Loucy (cell line): ENCODE data around the gene HRK.
A peak's percentile ranks its signal among the peaks of the same experiment; 100 is the strongest.

Experiments
- H2AFZ ChIP-seq: fragments of 200-600 bp; sonication (generic); 2 replicates; pipeline ENCODE4 v1.6.0; 2016; ENCODE audit warnings: antibody characterized with exemption, mild to moderate bottlenecking, low read length, moderate library complexity
- H3F3A ChIP-seq: fragments of 200-600 bp; 2 replicates; pipeline ENCODE4 v1.6.0; 2016; ENCODE audit warnings: antibody characterized with exemption, low read depth, mild to moderate bottlenecking
- H3K27me3 ChIP-seq: fragments of 200-600 bp; sonication (generic); 2 replicates; pipeline ENCODE4 v1.6.1; 2014; ENCODE audit warnings: low read length, mild to moderate bottlenecking; ENCODE audit not compliant: insufficient read depth, poor library complexity, severe bottlenecking
- H3K36me3 ChIP-seq: fragments of 200-600 bp; sonication (generic); 2 replicates; pipeline ENCODE4 v1.6.1; 2016; ENCODE audit warnings: low read length; ENCODE audit not compliant: insufficient read depth
- H3K4me1 ChIP-seq: fragments of 200-600 bp; sonication (generic); 2 replicates; pipeline ENCODE4 v1.5.1; 2014; ENCODE audit warnings: low read length, mild to moderate bottlenecking; ENCODE audit not compliant: insufficient read depth, poor library complexity, severe bottlenecking
- H3K4me2 ChIP-seq: fragments of 200-600 bp; sonication (generic); 2 replicates; pipeline ENCODE4 v1.6.0; 2014; ENCODE audit warnings: antibody characterized with exemption, low read length, low read depth, mild to moderate bottlenecking; ENCODE audit not compliant: poor library complexity, severe bottlenecking
- H3K4me3 ChIP-seq: fragments of 200-600 bp; sonication (generic); 2 replicates; pipeline ENCODE4 v1.5.1; 2014; ENCODE audit warnings: low read length, mild to moderate bottlenecking, mixed read lengths; ENCODE audit not compliant: poor library complexity, severe bottlenecking
- H3K79me2 ChIP-seq: fragments of 200-600 bp; sonication (generic); 2 replicates; pipeline ENCODE4 v1.6.1; 2014; ENCODE audit warnings: low read length; ENCODE audit not compliant: insufficient read depth
- H3K9ac ChIP-seq: fragments of 200-600 bp; sonication (generic); 2 replicates; pipeline ENCODE4 v1.6.0; 2014; ENCODE audit warnings: mild to moderate bottlenecking, low read depth, low read length, moderate library complexity; ENCODE audit not compliant: poor library complexity, severe bottlenecking
- H3K9me2 ChIP-seq: fragments of 200-600 bp; sonication (generic); replicated peaks from 2 replicates; pipeline ENCODE4 v1.6.1; 2016; ENCODE audit warnings: low read depth, low read length, mixed read lengths
- H3K9me3 ChIP-seq: fragments of 200-600 bp; sonication (generic); 2 replicates; pipeline ENCODE4 v1.6.1; 2014; ENCODE audit warnings: mild to moderate bottlenecking, antibody characterized with exemption, low read length, low read depth; ENCODE audit not compliant: insufficient read depth
- H4K20me1 ChIP-seq: fragments of 200-600 bp; sonication (generic); 2 replicates; pipeline ENCODE4 v1.6.0; 2014; ENCODE audit warnings: antibody characterized with exemption, low read length, mild to moderate bottlenecking; ENCODE audit not compliant: insufficient read depth, poor library complexity, severe bottlenecking
- CTCF ChIP-seq: fragments of 200-600 bp; sonication (generic); conservative IDR thresholded peaks from 2 replicates; pipeline ENCODE4 v1.5.1; 2014; ENCODE audit warnings: mild to moderate bottlenecking, antibody characterized with exemption, low read length
- EZH2phosphoT487 ChIP-seq: fragments of 200-600 bp; IDR thresholded peaks from 2 replicates; pipeline ENCODE4 v1.6.1; 2018; ENCODE audit warnings: antibody characterized with exemption, mild to moderate bottlenecking, moderate library complexity, borderline replicate concordance

The HRK gene

DNA sequence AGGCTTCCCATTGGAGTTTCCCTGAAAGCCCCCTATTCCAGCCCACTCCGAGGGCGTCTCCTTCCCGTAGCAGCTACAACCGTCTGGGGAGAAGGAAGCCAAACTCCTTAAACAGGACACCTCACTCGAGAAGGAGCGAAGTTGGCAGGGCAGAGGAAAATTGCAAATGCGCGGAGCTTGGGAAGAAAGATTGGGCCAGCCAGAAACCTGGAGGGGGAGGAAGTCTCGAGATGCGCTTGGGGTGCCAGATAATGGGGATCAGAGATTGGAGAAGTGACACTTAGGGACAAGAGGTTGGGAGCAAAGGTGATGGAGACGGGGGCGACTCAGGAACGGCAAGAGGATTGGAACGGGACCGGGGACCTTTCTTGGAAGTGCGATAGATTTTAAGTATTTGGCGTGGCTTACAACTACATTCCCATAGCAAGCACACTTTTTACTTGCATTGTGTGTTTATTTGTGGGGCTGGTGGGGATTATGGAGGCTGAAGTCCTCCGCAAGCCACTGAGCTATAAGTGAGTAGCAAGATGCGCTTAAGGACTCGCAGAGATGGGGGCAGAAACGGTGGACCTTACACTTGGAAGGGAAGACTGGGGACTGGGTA is 926 bp downstream of the HRK start:
- Histone ChIP-seq H2AFZ (peak overlapping the region; percentile 61), H3K9ac (no peak overlapping the region), H3K4me1 (peaks cover 19% of the 10 kb centered on the region), H4K20me1 (no peaks in the 10 kb centered on the region), H3K36me3 (no peaks in the 10 kb centered on the region), H3K27me3 (peaks cover 44% of the 10 kb centered on the region), H3K4me3 (peak overlapping the region; percentile 64), H3K79me2 (no peaks in the 10 kb centered on the region), H3K9me3 (no peaks in the 10 kb centered on the region), H3K9me2 (no peaks in the 10 kb centered on the region), H3F3A (no peaks in the 10 kb centered on the region), H3K4me2 (peak overlapping the region; percentile 77)
- no peak for TF ChIP-seq EZH2phosphoT487
- TF ChIP-seq CTCF = no peak

GRCh38 chr12:116879509-116880212 is 1.6 kb downstream of the HRK start:
- Histone ChIP-seq H3K36me3 (no peaks in the 10 kb centered on the region), H3K9ac (no peak overlapping the region), H3K9me2 (no peaks in the 10 kb centered on the region), H3K4me3 (peak overlapping the region; percentile 64), H3F3A (no peaks in the 10 kb centered on the region), H3K4me2 (peak overlapping the region; percentile 77), H3K4me1 (peaks cover 19% of the 10 kb centered on the region), H3K9me3 (no peaks in the 10 kb centered on the region), H3K27me3 (peaks cover 44% of the 10 kb centered on the region), H4K20me1 (no peaks in the 10 kb centered on the region), H2AFZ (0 out of 2 replicates have a peak overlapping the region, but pooled peaks have one; percentile 15), H3K79me2 (no peaks in the 10 kb centered on the region)
- TF ChIP-seq CTCF = no peak
- no peak for TF ChIP-seq EZH2phosphoT487

DNA sequence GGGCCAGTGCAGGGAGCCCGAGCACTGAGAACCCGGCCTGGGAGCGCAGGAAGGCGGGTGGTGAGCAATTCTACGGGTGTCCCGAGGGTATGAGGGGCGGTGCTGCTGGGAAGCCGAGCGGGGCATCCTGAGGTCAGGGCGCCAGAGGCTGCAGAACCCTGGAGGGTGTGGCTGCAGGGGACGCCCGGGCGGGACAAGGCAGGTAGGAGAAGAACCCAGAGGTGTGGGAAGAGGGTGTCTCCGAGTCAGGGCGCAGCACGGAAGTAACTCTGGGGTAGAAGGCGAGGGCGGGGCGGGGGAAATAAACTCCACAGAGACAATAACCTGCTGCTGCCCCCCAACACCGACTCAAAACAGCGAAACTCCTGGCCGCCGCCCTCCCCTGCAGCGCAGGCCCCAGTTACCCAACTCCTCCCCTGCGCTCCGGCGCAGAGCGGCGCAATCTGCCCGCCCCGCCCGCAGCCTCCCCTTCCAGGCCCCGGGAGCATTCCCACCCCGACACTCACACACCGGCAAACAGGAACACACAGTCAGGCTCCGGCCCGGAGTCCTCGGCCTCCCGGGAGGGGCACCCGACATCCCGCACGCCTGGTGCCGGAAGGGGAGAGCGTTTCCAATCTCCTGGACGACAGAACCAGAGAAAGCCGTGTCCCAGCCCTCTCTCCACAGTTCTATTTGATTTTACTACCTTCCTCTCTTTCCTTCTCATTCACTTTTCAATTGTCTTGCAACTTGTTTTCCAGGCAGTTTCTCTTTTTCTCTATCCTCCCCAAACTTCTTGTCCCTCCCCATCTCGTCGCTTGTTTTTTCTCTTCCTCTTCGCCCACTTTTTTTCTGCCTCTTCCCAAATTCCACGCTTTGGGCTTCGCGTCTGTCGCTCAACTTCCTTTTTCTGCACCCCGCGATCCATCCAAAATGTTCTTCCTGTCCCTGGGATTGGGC is 2.4 kb downstream of the HRK start:
- Histone ChIP-seq H3F3A (no peaks in the 10 kb centered on the region), H3K9me3 (no peaks in the 10 kb centered on the region), H3K79me2 (no peaks in the 10 kb centered on the region), H3K4me1 (peaks cover 23% of the 10 kb centered on the region), H3K4me2 (peak overlapping the region; percentile 77), H3K4me3 (peak overlapping the region; percentile 64), H3K27me3 (peaks cover 44% of the 10 kb centered on the region), H2AFZ (peak overlapping the region; percentile 15; the same call in 1 of the 2 replicates), H4K20me1 (no peaks in the 10 kb centered on the region), H3K36me3 (no peaks in the 10 kb centered on the region), H3K9me2 (no peaks in the 10 kb centered on the region), H3K9ac (no peak overlapping the region)
- TF ChIP-seq EZH2phosphoT487 = no peak
- no peak for TF ChIP-seq CTCF
